HUES48 (cell line): ENCODE measurements around the gene CTNNBL1.

Experiments
- H3K27ac ChIP-seq: one replicate; pipeline ENCODE4 v1.7.0; 2013; ENCODE audit warnings: low read depth, low read length, inconsistent platforms
- H3K27me3 ChIP-seq: 2 replicates; pipeline ENCODE4 v1.6.1; 2013; ENCODE audit warnings: mild to moderate bottlenecking, low read length; ENCODE audit not compliant: control insufficient read depth, insufficient read depth
- H3K36me3 ChIP-seq: 2 replicates; pipeline ENCODE4 v1.6.1; 2013; ENCODE audit warnings: low read length; ENCODE audit not compliant: control insufficient read depth, insufficient read depth
- H3K4me1 ChIP-seq: 2 replicates; pipeline ENCODE4 v1.6.1; 2013; ENCODE audit warnings: mild to moderate bottlenecking, low read length; ENCODE audit not compliant: control insufficient read depth, insufficient read depth
- H3K4me3 ChIP-seq: 2 replicates; pipeline ENCODE4 v1.5.1; 2013; ENCODE audit warnings: mild to moderate bottlenecking, low read depth, low read length
- H3K9ac ChIP-seq: 2 replicates; pipeline ENCODE4 v1.6.1; 2013; ENCODE audit warnings: mild to moderate bottlenecking, low read depth, low read length, moderate library complexity
- H3K9me3 ChIP-seq: 2 replicates; pipeline ENCODE4 v1.6.1; 2013; ENCODE audit warnings: low read length; ENCODE audit not compliant: control insufficient read depth, insufficient read depth

Gene CTNNBL1

GRCh38 chr20:37759761-37760209, 66.0 kb downstream of the CTNNBL1 start:
- Histone ChIP-seq H3K27ac (no peak overlapping the region), H3K9me3 (no peaks in the 10 kb centered on the region), H3K4me1 (0 out of 2 replicates have a peak, but pooled peaks cover 5% of the 10 kb centered on the region), H3K4me3 (no peak overlapping the region), H3K9ac (no peak overlapping the region), H3K27me3 (no peaks in the 10 kb centered on the region), H3K36me3 (peaks cover 10% of the 10 kb centered on the region; the same call in 1 of the 2 replicates)

- Histone ChIP-seq H3K9me3 (no peaks in the 10 kb centered on the region), H3K4me3 (no peak overlapping the region), H3K9ac (no peak overlapping the region), H3K4me1 (0 out of 2 replicates have a peak, but pooled peaks cover 5% of the 10 kb centered on the region), H3K27ac (no peak overlapping the region), H3K36me3 (peaks cover 10% of the 10 kb centered on the region; the same call in 1 of the 2 replicates), H3K27me3 (no peaks in the 10 kb centered on the region)
Observed at GRCh38 chr20:37760322-37760721, 66.5 kb downstream of the CTNNBL1 start.

GRCh38 chr20:37762716-37763485, 69.1 kb downstream of the CTNNBL1 start:
- Histone ChIP-seq H3K9me3 (no peaks in the 10 kb centered on the region), H3K4me1 (0 out of 2 replicates have a peak, but pooled peaks cover 5% of the 10 kb centered on the region), H3K27ac (no peak overlapping the region), H3K4me3 (no peak overlapping the region), H3K9ac (no peak overlapping the region), H3K27me3 (no peaks in the 10 kb centered on the region), H3K36me3 (peaks cover 5% of the 10 kb centered on the region; the same call in 1 of the 2 replicates)

GRCh38 chr20:37764333-37764935, 70.6 kb downstream of the CTNNBL1 start:
- Histone ChIP-seq H3K4me3 (no peak overlapping the region), H3K27me3 (no peaks in the 10 kb centered on the region), H3K9me3 (no peaks in the 10 kb centered on the region), H3K4me1 (no peaks in the 10 kb centered on the region), H3K36me3 (peaks cover 11% of the 10 kb centered on the region; the same call in 1 of the 2 replicates), H3K27ac (no peak overlapping the region), H3K9ac (no peak overlapping the region)

GRCh38 chr20:37770908-37771307, 77.1 kb downstream of the CTNNBL1 start:
- Histone ChIP-seq H3K4me3 (no peak overlapping the region), H3K4me1 (no peaks in the 10 kb centered on the region), H3K9ac (no peak overlapping the region), H3K36me3 (peaks cover 22% of the 10 kb centered on the region; the same call in 1 of the 2 replicates), H3K27me3 (no peaks in the 10 kb centered on the region), H3K27ac (no peak overlapping the region), H3K9me3 (no peaks in the 10 kb centered on the region)

- Histone ChIP-seq H3K27me3 (no peaks in the 10 kb centered on the region), H3K9me3 (no peaks in the 10 kb centered on the region), H3K4me1 (no peaks in the 10 kb centered on the region), H3K4me3 (no peak overlapping the region), H3K36me3 (peaks cover 20% of the 10 kb centered on the region; the same call in 1 of the 2 replicates), H3K9ac (no peak overlapping the region), H3K27ac (no peak overlapping the region)
Observed at GRCh38 chr20:37773291-37773826, 79.5 kb downstream of the CTNNBL1 start.

- no peaks in the 10 kb centered on the region for H3K27me3 ChIP-seq
- no peak overlapping the region for H3K27ac ChIP-seq
- H3K36me3 ChIP-seq = peaks cover 19% of the 10 kb centered on the region; the same call in 1 of the 2 replicates
- no peaks in the 10 kb centered on the region for H3K4me1 ChIP-seq
- H3K9ac ChIP-seq = no peak overlapping the region
- H3K9me3 ChIP-seq = no peaks in the 10 kb centered on the region
- H3K4me3 ChIP-seq = no peak overlapping the region
Observed at GRCh38 chr20:37774156-37774555, 80.3 kb downstream of the CTNNBL1 start.

GRCh38 chr20:37775200-37775599, 81.4 kb downstream of the CTNNBL1 start:
- Histone ChIP-seq H3K27ac (no peak overlapping the region), H3K27me3 (no peaks in the 10 kb centered on the region), H3K4me3 (no peak overlapping the region), H3K9ac (no peak overlapping the region), H3K36me3 (peaks cover 18% of the 10 kb centered on the region; the same call in 1 of the 2 replicates), H3K4me1 (no peaks in the 10 kb centered on the region), H3K9me3 (no peaks in the 10 kb centered on the region)

- H3K4me1 ChIP-seq = no peaks in the 10 kb centered on the region
- no peak overlapping the region for H3K27ac ChIP-seq
- H3K9ac ChIP-seq = no peak overlapping the region
Observed at GRCh38 chr20:37776049-37776448, 82.2 kb downstream of the CTNNBL1 start.

GRCh38 chr20:37776526-37776925, 82.7 kb downstream of the CTNNBL1 start:
- Histone ChIP-seq H3K9me3 (no peaks in the 10 kb centered on the region), H3K27ac (no peak overlapping the region), H3K9ac (no peak overlapping the region), H3K4me3 (no peak overlapping the region), H3K27me3 (no peaks in the 10 kb centered on the region), H3K36me3 (peaks cover 22% of the 10 kb centered on the region; the same call in 1 of the 2 replicates), H3K4me1 (no peaks in the 10 kb centered on the region)

More at GRCh38 chr20:37776049-37776448, 82.2 kb downstream of the CTNNBL1 start:
- H3K36me3 ChIP-seq = peaks cover 22% of the 10 kb centered on the region; the same call in 1 of the 2 replicates
- H3K9me3 ChIP-seq = no peaks in the 10 kb centered on the region
- no peak overlapping the region for H3K4me3 ChIP-seq
- no peaks in the 10 kb centered on the region for H3K27me3 ChIP-seq
